AG08396 (cell line): ENCODE data around the gene ADAT1.
"Not testable (repeated sequence)": the region's sequence is repeated elsewhere in the genome, so short reads cannot be mapped to it uniquely, and the experiment has no call there.

ENCODE experiments used
- DNase-seq: peaks from one replicate; pipeline ENCODE4 v3.0.0; 2012; ENCODE audit warnings: low spot score, mixed read lengths

The ADAT1 gene

GRCh38 chr16:75620326-75621169 lies 2.5 kb downstream of the ADAT1 start:
- DNase-seq = no peak

- DNase-seq = no peak
Observed at GRCh38 chr16:75618780-75619179, 4.3 kb downstream of the ADAT1 start.

- no peak for DNase-seq
Observed at GRCh38 chr16:75617121-75617520, 6.0 kb downstream of the ADAT1 start.

GRCh38 chr16:75616521-75617010 lies 6.5 kb downstream of the ADAT1 start:
- DNase-seq = no peak

- DNase-seq = no peak
Observed at GRCh38 chr16:75615619-75616018, 7.5 kb downstream of the ADAT1 start.

GRCh38 chr16:75614066-75614897 lies 8.8 kb downstream of the ADAT1 start:
- DNase-seq = no peak

- DNase-seq = no peak
Observed at GRCh38 chr16:75606507-75606906, 16.6 kb downstream of the ADAT1 start.

- DNase-seq = no peak
Observed at GRCh38 chr16:75603241-75603640, 19.8 kb downstream of the ADAT1 start.

- DNase-seq = peak; percentile 15
Observed at GRCh38 chr16:75599452-75600277, 23.4 kb downstream of the ADAT1 start.

- DNase-seq = peak; percentile 56
Observed at GRCh38 chr16:75593825-75594820, 29.0 kb downstream of the ADAT1 start.

GRCh38 chr16:75593308-75593707 lies 29.8 kb downstream of the ADAT1 start:
- no peak for DNase-seq

- not testable (repeated sequence) for DNase-seq
Observed at GRCh38 chr16:75591927-75592326, 31.2 kb downstream of the ADAT1 start.

- peak; percentile 60 for DNase-seq
Observed at GRCh38 chr16:75590920-75591843, 31.9 kb downstream of the ADAT1 start.

GRCh38 chr16:75589306-75589705 lies 33.8 kb downstream of the ADAT1 start:
- no peak for DNase-seq

- DNase-seq = no peak
Observed at GRCh38 chr16:75588716-75589115, 34.4 kb downstream of the ADAT1 start.

- no peak for DNase-seq
Observed at GRCh38 chr16:75584108-75584507, 39.0 kb downstream of the ADAT1 start.

- DNase-seq = no peak
Observed at GRCh38 chr16:75579281-75579834, 43.7 kb downstream of the ADAT1 start.

- no peak for DNase-seq
Observed at GRCh38 chr16:75578725-75579124, 44.4 kb downstream of the ADAT1 start.

- no peak for DNase-seq
Observed at GRCh38 chr16:75578212-75578611, 44.9 kb downstream of the ADAT1 start.
